CD4-positive, alpha-beta T cell treated with Interleukin-17A for 1 hour (primary cell): Measurements from ENCODE around the gene MYRFL.
"Not testable (repeated sequence)": the region's sequence is repeated elsewhere in the genome, so short reads cannot be mapped to it uniquely, and the experiment has no call there.

Source experiments
- DNase-seq: peaks from one replicate; pipeline ENCODE4 v3.0.0-alpha.2; 2020

MYRFL gene

DNA sequence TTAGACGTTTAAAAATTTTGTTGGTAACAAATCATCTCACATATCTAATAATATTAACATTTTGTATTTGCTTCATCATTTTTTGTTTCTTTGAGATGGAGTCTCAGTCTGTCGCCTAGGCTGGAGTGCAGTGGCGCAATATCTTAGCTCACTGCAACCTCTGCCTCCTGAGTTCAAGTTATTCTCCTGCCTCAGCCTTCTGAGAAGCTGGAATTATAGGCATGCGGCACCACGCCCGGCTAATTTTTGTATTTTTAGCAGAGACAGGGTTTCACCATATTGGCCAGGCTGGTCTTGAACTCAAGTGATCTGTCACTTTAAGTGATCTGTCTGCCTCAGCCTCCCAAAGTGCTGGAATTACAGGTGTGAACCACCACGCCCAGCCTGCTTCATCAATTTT, 169.1 kb downstream of the MYRFL start:
- not testable (repeated sequence) for DNase-seq

- DNase-seq, result no peak
Observed at GRCh38 chr12:69994724-69995173, 169.7 kb downstream of the MYRFL start.

DNA sequence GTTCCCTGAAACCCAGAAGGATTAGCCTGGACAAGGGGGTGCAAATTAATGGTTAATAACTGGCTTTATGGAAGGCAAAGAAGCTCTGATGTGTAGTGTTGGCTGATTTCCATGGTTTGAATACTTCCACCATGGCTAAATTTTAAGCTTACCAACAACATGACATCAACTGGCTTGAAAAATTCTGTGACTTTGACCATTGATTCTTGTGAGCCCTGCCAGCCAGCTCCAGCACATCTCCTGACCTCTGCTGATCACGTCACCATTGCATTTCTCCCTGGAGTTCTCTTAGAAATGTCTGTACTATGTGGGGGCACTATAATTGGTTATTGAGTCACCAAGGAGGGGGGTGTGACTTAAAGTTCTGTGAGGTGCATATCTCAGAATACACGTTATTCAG, 171.2 kb downstream of the MYRFL start:
- DNase-seq, result no peak

DNA sequence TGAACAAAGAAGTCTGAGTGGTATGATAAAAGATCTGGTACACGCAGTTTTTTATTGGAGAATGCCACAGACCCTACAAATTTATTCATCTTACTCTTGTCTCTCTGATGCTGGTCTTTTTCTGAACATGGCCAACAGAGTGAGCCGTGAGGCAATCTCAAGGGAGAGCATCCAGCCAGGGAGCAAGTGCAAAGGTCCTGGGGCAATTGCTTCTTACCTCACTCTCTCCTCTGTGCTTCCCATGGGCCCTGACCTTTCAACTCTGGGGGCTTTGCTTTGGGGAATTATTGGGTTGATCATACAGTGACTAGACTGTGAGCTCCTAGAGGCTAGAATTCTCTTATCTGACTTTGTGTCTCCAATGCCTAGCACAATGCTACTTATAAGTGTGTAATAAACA, 171.7 kb downstream of the MYRFL start:
- DNase-seq, result no peak

DNA sequence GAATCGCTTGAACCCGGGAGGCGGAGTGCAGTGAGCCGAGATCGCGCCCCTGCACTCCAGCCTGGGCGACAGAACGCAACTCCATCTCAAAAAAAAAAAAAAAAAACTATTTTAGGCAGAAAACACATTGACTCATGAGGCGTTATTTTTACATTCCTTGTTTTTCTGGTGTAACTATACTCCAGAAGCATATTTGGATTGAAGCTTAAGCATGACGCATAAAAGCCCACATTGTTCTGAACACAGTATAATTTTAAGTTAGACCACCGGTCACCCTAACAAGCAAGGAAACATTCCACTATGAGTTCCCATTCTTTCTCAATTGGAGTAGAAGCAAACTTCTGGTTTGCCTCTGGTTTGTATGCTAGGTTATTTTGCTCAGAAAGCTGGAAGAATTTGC, 173.0 kb downstream of the MYRFL start:
- DNase-seq, result no peak

- no peak for DNase-seq
Observed at GRCh38 chr12:69998922-69999321, 173.9 kb downstream of the MYRFL start.

- DNase-seq, result no peak
Observed at GRCh38 chr12:69999561-69999960, 174.5 kb downstream of the MYRFL start.

- DNase-seq, result no peak
Observed at GRCh38 chr12:70002097-70002911, 177.3 kb downstream of the MYRFL start.

GRCh38 chr12:70002912-70003255, 177.9 kb downstream of the MYRFL start:
- DNase-seq, result no peak

- DNase-seq, result no peak
Observed at GRCh38 chr12:70005864-70006618, 181.0 kb downstream of the MYRFL start.

- no peak for DNase-seq
Observed at GRCh38 chr12:70006619-70006973, 181.6 kb downstream of the MYRFL start.

- no peak for DNase-seq
Observed at GRCh38 chr12:70007687-70008086, 182.7 kb downstream of the MYRFL start.
